Aorta (tissue), 5 donors: ENCODE measurements around the gene WFIKKN2. TPM values are rescaled to one million over a fixed set of nuclear protein-coding genes. Genes with fewer than 3 reads are reported as not detected.
A peak's percentile ranks its signal among the peaks of the same experiment; 100 is the strongest.
"Not testable (repeated sequence)": the region's sequence is repeated elsewhere in the genome, so short reads cannot be mapped to it uniquely, and the experiment has no call there.

Experiments used
- ATAC-seq: fragments of 200-7000 bp; cut with Tn5 transposase; one replicate; pipeline ENCODE4 v1.9.1; 2022; ENCODE audit warnings: moderate library complexity; ENCODE audit not compliant: low FRiP score
- DNase-seq, 2 donors: peaks; one replicate each; pipeline ENCODE4 v3.0.0-alpha.2; 2020
- H3K27ac ChIP-seq, 2 donors: one replicate each; pipeline ENCODE4 v1.5.1; 2013; ENCODE audit warnings: low read length in 2 of 2, mild to moderate bottlenecking in 2 of 2, moderate library complexity in 2 of 2, control low read depth in 1 of 2, inconsistent platforms in 1 of 2, low read depth in 1 of 2
- H3K27me3 ChIP-seq, 2 donors: one replicate each; pipeline ENCODE4 v1.6.1; 2013; ENCODE audit warnings: control low read depth in 1 of 2, low read length in 1 of 2, mild to moderate bottlenecking in 1 of 2, moderate library complexity in 1 of 2; ENCODE audit not compliant: insufficient read depth in 2 of 2, control insufficient read depth in 1 of 2
- H3K36me3 ChIP-seq, 2 donors: one replicate each; pipeline ENCODE4 v1.6.1; 2013; ENCODE audit warnings: control low read depth in 1 of 2, low read length in 1 of 2, mild to moderate bottlenecking in 1 of 2; ENCODE audit not compliant: insufficient read depth in 2 of 2, control insufficient read depth in 1 of 2
- H3K4me1 ChIP-seq, 2 donors: one replicate each; pipeline ENCODE4 v1.6.1; 2013; ENCODE audit warnings: low read length in 2 of 2, control low read depth in 1 of 2, mild to moderate bottlenecking in 1 of 2, moderate library complexity in 1 of 2; ENCODE audit not compliant: insufficient read depth in 2 of 2, control insufficient read depth in 1 of 2
- H3K4me3 ChIP-seq, 2 donors: one replicate each; pipeline ENCODE4 v1.5.1; 2013; ENCODE audit warnings: low read length in 2 of 2, control low read depth in 1 of 2, mild to moderate bottlenecking in 1 of 2
- H3K9me3 ChIP-seq: one replicate; pipeline ENCODE4 v1.6.1; 2013; ENCODE audit warnings: mild to moderate bottlenecking, low read length; ENCODE audit not compliant: control insufficient read depth
- WGBS, 2 donors: extraction: QIAGEN DNeasy Blood & Tissue Kit; methylation state at CpG; one replicate each; pipeline ENCODE4 v1.1.7; 2013; 5-methylcytosine and 5-hydroxymethylcytosine counted together
- intact Hi-C, 2 donors: fragments of 100-400 bp; cut with DNase I; formaldehyde crosslinking; loops; one replicate each; pipeline versions ENCODE4 v1.14.2 to v1.15.0; 2022
- polyA plus RNA-seq, 2 donors: library from polyadenylated mRNA; stranded (reverse); fragments of 200-250 nt; gene quantifications; one replicate each; pipeline ENCODE4 v1.2.3, GENCODE V29; 2013
- total RNA-seq, 2 donors: library from RNA; stranded (reverse); fragmentation: NEBNext Ultra II Directional; extraction: Animal tissue kit (Norgen Biotek cat#: 25700); gene quantifications; one replicate each; pipeline ENCODE4 v1.2.1, GENCODE V29; 2021
- donor health status: healthy with polysubstance abuse.
- donor health status: Bipolar disorder and iron deficiency.
- donor health status: DM: no; HTN: no; CAD: no.
- donor health status: DM: no; HTN: no; CAD: no.
- donor health status: DM: yes; HTN: yes; CAD: no.

WFIKKN2 gene
- total and polyA plus RNA-seq, 4 donors: 0.48 TPM; not detected in 3

- no peaks in the 10 kb centered on the region for H3K9me3 ChIP-seq
- peaks cover 0 to 2% of the 10 kb centered on the region in 2 donors for H3K4me1 ChIP-seq
- H3K27ac ChIP-seq: no peak overlapping the region
- H3K27me3 ChIP-seq: no peaks in the 10 kb centered on the region
- no peaks in the 10 kb centered on the region for H3K36me3 ChIP-seq
- WGBS, 2 donors: 61 to 64% methylated on average over 6 of the region's 6 CpGs
- no peak for ATAC-seq
- no peak overlapping the region for H3K4me3 ChIP-seq
- no peak for DNase-seq
- intact Hi-C loops: no loop called here
These were observed 20.4 kb downstream of the WFIKKN2 start for GRCh38 chr17:50855708-50856330.

- intact Hi-C loops: no loop called here
- ATAC-seq: no peak
- Histone ChIP-seq H3K36me3 (no peaks in the 10 kb centered on the region), H3K27ac (no peak overlapping the region), H3K4me1 (peaks cover 2 to 4% of the 10 kb centered on the region in 2 donors), H3K27me3 (no peaks in the 10 kb centered on the region), H3K4me3 (no peak overlapping the region), H3K9me3 (no peaks in the 10 kb centered on the region)
- 96 to 97% methylated on average over 2 of the region's 2 CpGs for WGBS, 2 donors
- no peak for DNase-seq
These were observed 21.0 kb downstream of the WFIKKN2 start for GRCh38 chr17:50856431-50856830.

GRCh38 chr17:50858486-50859225 is 23.3 kb downstream of the WFIKKN2 start:
- Histone ChIP-seq H3K9me3 (no peaks in the 10 kb centered on the region), H3K27ac (no peak overlapping the region), H3K36me3 (peaks cover 0 to 2% of the 10 kb centered on the region in 2 donors), H3K4me1 (peaks cover 2 to 4% of the 10 kb centered on the region in 2 donors), H3K4me3 (no peak overlapping the region), H3K27me3 (no peaks in the 10 kb centered on the region)
- 94% methylated on average over 12 of the region's 12 CpGs for WGBS, 2 donors
- DNase-seq (no peak), ATAC-seq (no peak)
- intact Hi-C loops: no loop called here

GRCh38 chr17:50859727-50860126 is 24.3 kb downstream of the WFIKKN2 start:
- H3K27me3 ChIP-seq, H3K36me3 ChIP-seq, H3K4me3 ChIP-seq, H3K9me3 ChIP-seq, intact Hi-C loops, DNase-seq, H3K4me1 ChIP-seq, H3K27ac ChIP-seq, ATAC-seq: not testable (repeated sequence)
- 96% methylated on average over 15 of the region's 15 CpGs for WGBS, 2 donors

GRCh38 chr17:50861334-50861676 is 25.9 kb downstream of the WFIKKN2 start:
- intact Hi-C loops: no loop called here
- DNase-seq: no peak
- H3K27ac ChIP-seq: no peak overlapping the region
- no peak overlapping the region for H3K4me3 ChIP-seq
- H3K4me1 ChIP-seq: peaks cover 2 to 4% of the 10 kb centered on the region in 2 donors
- peaks cover 0 to 2% of the 10 kb centered on the region in 2 donors for H3K36me3 ChIP-seq
- no peaks in the 10 kb centered on the region for H3K9me3 ChIP-seq
- 44 to 67% methylated on average over 2 of the region's 2 CpGs for WGBS, 2 donors
- no peak for ATAC-seq
- H3K27me3 ChIP-seq: peaks cover 0 to 2% of the 10 kb centered on the region in 2 donors

GRCh38 chr17:50861822-50862528 is 26.6 kb downstream of the WFIKKN2 start:
- DNase-seq: no peak
- no peak for ATAC-seq
- Histone ChIP-seq H3K9me3 (no peaks in the 10 kb centered on the region), H3K27ac (no peak overlapping the region), H3K27me3 (peaks cover 0 to 2% of the 10 kb centered on the region in 2 donors), H3K4me1 (peaks cover 2 to 4% of the 10 kb centered on the region in 2 donors), H3K36me3 (peaks cover 0 to 2% of the 10 kb centered on the region in 2 donors), H3K4me3 (no peak overlapping the region)
- 36 to 38% methylated on average over 7 of the region's 7 CpGs for WGBS, 2 donors
- intact Hi-C loops: no loop called here

GRCh38 chr17:50863221-50863843 is 27.9 kb downstream of the WFIKKN2 start:
- DNase-seq (peak in 1 of 2 donors; percentile 65), ATAC-seq (no peak)
- WGBS, 2 donors: 27 to 32% methylated on average over 11 of the region's 11 CpGs
- Histone ChIP-seq H3K27ac (peak overlapping the region in 1 of 2 donors; percentile 52), H3K9me3 (no peaks in the 10 kb centered on the region), H3K4me3 (peak overlapping the region; percentile 0 to 34), H3K4me1 (peaks cover 0 to 4% of the 10 kb centered on the region in 2 donors), H3K27me3 (peaks cover 0 to 2% of the 10 kb centered on the region in 2 donors), H3K36me3 (peaks cover 0 to 2% of the 10 kb centered on the region in 2 donors)
- intact Hi-C loops: no loop called here

- H3K27ac ChIP-seq: peak overlapping the region in 1 of 2 donors; percentile 52
- no peaks in the 10 kb centered on the region for H3K9me3 ChIP-seq
- peak overlapping the region in 1 of 2 donors; percentile 34 for H3K4me3 ChIP-seq
- peaks cover 0 to 4% of the 10 kb centered on the region in 2 donors for H3K4me1 ChIP-seq
- DNase-seq (no peak), ATAC-seq (no peak)
- intact Hi-C loops: loop anchor here in 1 of 2 donors (2.0 kb wide), 1 partner anchor 87 kb away; no protein-coding TSS in a partner anchor
- WGBS, 2 donors: 15 to 17% methylated on average over 3 of the region's 3 CpGs
- peaks cover 0 to 2% of the 10 kb centered on the region in 2 donors for H3K27me3 ChIP-seq
- peaks cover 0 to 2% of the 10 kb centered on the region in 2 donors for H3K36me3 ChIP-seq
These were observed 28.5 kb downstream of the WFIKKN2 start for GRCh38 chr17:50863931-50864330.
